Motor neuron (in vitro differentiated cells): ENCODE measurements around the gene WTIP. TPM values are rescaled to one million over a fixed set of nuclear protein-coding genes. Genes with fewer than 3 reads are reported as not detected.
"Not testable (repeated sequence)": the region's sequence is repeated elsewhere in the genome, so short reads cannot be mapped to it uniquely, and the experiment has no call there.

ENCODE experiments used
- ATAC-seq, 8 experiments: fragments of 200-7000 bp; cut with Tn5 transposase; replicated peaks in 6 of 8; 2 replicates each; pipeline ENCODE4 v1.8.0; 2021; ENCODE audit warnings: mild to moderate bottlenecking in 8 of 8, moderate library complexity in 8 of 8
- H3K27ac ChIP-seq, 2 donors: fragments of 250-450 bp; sonication (Bioruptor Pico); 2 replicates each; pipeline ENCODE4 v1.9.0; 2021; ENCODE audit warnings: antibody characterized with exemption in 2 of 2, mild to moderate bottlenecking in 2 of 2, moderate library complexity in 1 of 2
- H3K4me1 ChIP-seq, 2 donors: fragments of 250-450 bp; sonication (Bioruptor Pico); replicated peaks in 1 of 2; 2 replicates each; pipeline ENCODE4 v1.6.1; 2021; ENCODE audit warnings: antibody characterized with exemption in 2 of 2, mild to moderate bottlenecking in 2 of 2, moderate library complexity in 1 of 2
- H3K4me3 ChIP-seq, 5 donors: fragments of 250-450 bp; sonication (Bioruptor Pico); 2 replicates each; pipeline ENCODE4 v1.9.0; 2021; ENCODE audit warnings: antibody characterized with exemption in 5 of 5, mild to moderate bottlenecking in 5 of 5, moderate library complexity in 4 of 5
- WGBS, 10 experiments: fragments of 450-650 bp; shearing (Covaris generic); methylation state at CpG; one replicate each; pipeline ENCODE4 v1.0.0; 2022; 5-methylcytosine and 5-hydroxymethylcytosine counted together
- in situ Hi-C, 9 experiments: fragments of 400-800 bp; cut with MboI; loops; one replicate each; pipeline ENCODE4 v1.15.0; 2021; ENCODE audit warnings: low sequenced_read_pairs in 9 of 9, low pct_unique_long_range_greater_than_20kb in 2 of 9; ENCODE audit not compliant: unreplicated experiment in 9 of 9
- total RNA-seq, 8 experiments: library from RNA; unstranded; fragments of 300-600 nt; gene quantifications; 2 replicates each; pipeline versions ENCODE4 v1.2.3 to v1.2.4, GENCODE V29; 2022

WTIP gene
- total RNA-seq, 8 experiments from 2014 or later = 1.3 to 14.3 (median 3.2) TPM

GRCh38 chr19:34468409-34468808 lies 13.1 kb upstream of the WTIP start:
- ATAC-seq = peak in 4 of 8 experiments; percentile 18 to 74 (median 22)

GRCh38 chr19:34469026-34469425 lies 12.5 kb upstream of the WTIP start:
- H3K4me1 ChIP-seq, in situ Hi-C loops, H3K4me3 ChIP-seq, H3K27ac ChIP-seq, ATAC-seq: not testable (repeated sequence)
- WGBS, 10 experiments = 68 to 99% (median 92%) methylated on average over 2 to 5 of the region's 5 CpGs; no CpG with 5 or more reads in 2 of the 10 experiments

More at GRCh38 chr19:34468409-34468808, 13.1 kb upstream of the WTIP start:
- WGBS, 10 experiments = 60 to 100% (median 94%) methylated on average over 1 of the region's 1 CpG; no CpG with 5 or more reads in 2 of the 10 experiments
- Histone ChIP-seq H3K27ac (no peak overlapping the region), H3K4me1 (no peaks in the 10 kb centered on the region), H3K4me3 (no peak overlapping the region)
- in situ Hi-C loops = no loop called here

- Histone ChIP-seq H3K4me3 (no peak overlapping the region), H3K27ac (no peak overlapping the region), H3K4me1 (no peaks in the 10 kb centered on the region)
- ATAC-seq = peak in 4 of 8 experiments; percentile 30 to 79 (median 58)
- in situ Hi-C loops = no loop called here
- 55 to 100% (median 88%) methylated on average over 2 to 6 of the region's 8 CpGs; no CpG with 5 or more reads in 2 of the 10 experiments for WGBS, 10 experiments
These were observed 9.5 kb upstream of the WTIP start for GRCh38 chr19:34471906-34472700.

GRCh38 chr19:34474233-34474989 lies 7.1 kb upstream of the WTIP start:
- Histone ChIP-seq H3K4me3 (no peak overlapping the region), H3K4me1 (no peaks in the 10 kb centered on the region), H3K27ac (no peak overlapping the region)
- peak in 1 of 8 experiments; percentile 10 for ATAC-seq
- WGBS, 10 experiments = 50 to 100% (median 100%) methylated on average over 1 to 4 of the region's 4 CpGs
- in situ Hi-C loops = no loop called here

- Histone ChIP-seq H3K4me1 (no peaks in the 10 kb centered on the region), H3K27ac (no peak overlapping the region), H3K4me3 (no peak overlapping the region)
- 0 to 95% (median 83%) methylated on average over 1 to 9 of the region's 9 CpGs for WGBS, 10 experiments
- in situ Hi-C loops = no loop called here
- peak in 2 of 8 experiments; percentile 58 to 75 for ATAC-seq
These were observed 6.3 kb upstream of the WTIP start for GRCh38 chr19:34475026-34475974.

- Histone ChIP-seq H3K4me1 (peaks cover 0 to 5% of the 10 kb centered on the region in 2 donors), H3K4me3 (no peak overlapping the region), H3K27ac (no peak overlapping the region)
- ATAC-seq = no peak
- 54 to 100% (median 90%) methylated on average over 1 to 4 of the region's 5 CpGs; no CpG with 5 or more reads in 6 of the 10 experiments for WGBS, 10 experiments
- in situ Hi-C loops = no loop called here
These were observed 5.5 kb upstream of the WTIP start for GRCh38 chr19:34475975-34476594.

- in situ Hi-C loops, H3K4me1 ChIP-seq, H3K27ac ChIP-seq, ATAC-seq, H3K4me3 ChIP-seq: not testable (repeated sequence)
- WGBS, 10 experiments = 92 to 100% methylated on average over 1 to 2 of the region's 4 CpGs; no CpG with 5 or more reads in 8 of the 10 experiments
These were observed 3.1 kb upstream of the WTIP start for GRCh38 chr19:34478496-34478895.

- H3K4me1 ChIP-seq = peaks cover 0 to 6% of the 10 kb centered on the region in 2 donors
- WGBS, 10 experiments = 56 to 100% (median 70%) methylated on average over 1 to 7 of the region's 7 CpGs; no CpG with 5 or more reads in 5 of the 10 experiments
- in situ Hi-C loops = no loop called here
- ATAC-seq = no peak
- no peak overlapping the region for H3K4me3 ChIP-seq
- H3K27ac ChIP-seq = no peak overlapping the region
These were observed 2.2 kb upstream of the WTIP start for GRCh38 chr19:34479396-34479795.

GRCh38 chr19:34480491-34480890 lies 1.1 kb upstream of the WTIP start:
- Histone ChIP-seq H3K4me1 (peaks cover 0 to 6% of the 10 kb centered on the region in 2 donors), H3K27ac (no peak overlapping the region), H3K4me3 (peak overlapping the region in 1 of 5 donors; percentile 66)
- ATAC-seq = no peak
- 85 to 100% (median 98%) methylated on average over 1 to 8 of the region's 19 CpGs; no CpG with 5 or more reads in 7 of the 10 experiments for WGBS, 10 experiments
- in situ Hi-C loops = no loop called here

- Histone ChIP-seq H3K4me3 (peak overlapping the region; percentile 52 to 87 (median 66)), H3K4me1 (peaks cover 0 to 6% of the 10 kb centered on the region in 2 donors), H3K27ac (peak overlapping the region in 1 of 2 donors; percentile 71)
- 0% methylated on average over 5 to 9 of the region's 84 CpGs; no CpG with 5 or more reads in 8 of the 10 experiments for WGBS, 10 experiments
- in situ Hi-C loops = no loop called here
- peak; percentile 58 to 72 (median 65) for ATAC-seq
These were observed 362 bp downstream of the WTIP start for GRCh38 chr19:34481861-34482379.

- Histone ChIP-seq H3K4me3 (peak overlapping the region; percentile 52 to 87 (median 66)), H3K27ac (peak overlapping the region in 1 of 2 donors; percentile 71), H3K4me1 (peaks cover 0 to 6% of the 10 kb centered on the region in 2 donors)
- in situ Hi-C loops = no loop called here
- ATAC-seq = peak; percentile 9 to 31 (median 20)
- 0 to 72% (median 17%) methylated on average over 2 to 28 of the region's 72 CpGs; no CpG with 5 or more reads in 2 of the 10 experiments for WGBS, 10 experiments
These were observed 1.1 kb downstream of the WTIP start for GRCh38 chr19:34482380-34483250.
